ENCODE data around the gene DTHD1.

The DTHD1 gene

DNA sequence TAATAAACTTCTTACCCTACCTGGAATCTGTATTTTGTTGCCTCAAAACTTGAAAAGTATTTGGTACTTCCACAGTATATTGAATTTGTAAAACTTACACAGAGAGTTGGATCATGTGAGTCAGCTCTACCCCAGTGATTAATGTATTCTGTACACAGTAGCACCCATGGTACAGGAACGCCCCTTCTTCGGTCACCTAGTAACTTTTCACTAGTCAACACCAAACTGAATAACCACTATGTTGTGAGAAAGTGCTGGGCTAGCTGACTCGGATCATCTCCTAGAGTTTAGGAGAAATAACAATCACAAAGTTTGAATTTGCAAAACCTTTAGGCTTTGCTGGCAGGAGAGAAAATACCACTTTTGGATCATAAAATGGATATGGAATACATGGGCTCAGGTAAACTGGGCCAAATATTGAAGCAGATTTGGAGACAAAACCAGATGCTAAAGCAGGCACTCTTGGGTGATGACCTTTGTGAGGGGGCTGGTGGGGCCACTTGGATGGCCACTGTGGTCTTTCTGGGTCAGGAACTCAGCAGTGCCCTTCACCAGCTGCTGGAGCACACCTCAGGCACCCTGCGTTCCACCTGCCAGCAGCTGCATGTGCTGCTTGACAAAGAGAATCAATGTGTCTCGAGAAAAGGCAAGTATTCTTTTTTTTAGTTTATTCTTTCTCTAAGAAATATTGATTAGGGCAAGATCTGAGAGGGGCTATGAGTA is at the start of gene DTHD1:
TSS of gene DTHD1 (plus strand) at position 233 of the 723 bp plus-strand sequence. CDS start at position 376, 143 bp downstream.
- peak; percentile 84 for DNase-seq

DNA sequence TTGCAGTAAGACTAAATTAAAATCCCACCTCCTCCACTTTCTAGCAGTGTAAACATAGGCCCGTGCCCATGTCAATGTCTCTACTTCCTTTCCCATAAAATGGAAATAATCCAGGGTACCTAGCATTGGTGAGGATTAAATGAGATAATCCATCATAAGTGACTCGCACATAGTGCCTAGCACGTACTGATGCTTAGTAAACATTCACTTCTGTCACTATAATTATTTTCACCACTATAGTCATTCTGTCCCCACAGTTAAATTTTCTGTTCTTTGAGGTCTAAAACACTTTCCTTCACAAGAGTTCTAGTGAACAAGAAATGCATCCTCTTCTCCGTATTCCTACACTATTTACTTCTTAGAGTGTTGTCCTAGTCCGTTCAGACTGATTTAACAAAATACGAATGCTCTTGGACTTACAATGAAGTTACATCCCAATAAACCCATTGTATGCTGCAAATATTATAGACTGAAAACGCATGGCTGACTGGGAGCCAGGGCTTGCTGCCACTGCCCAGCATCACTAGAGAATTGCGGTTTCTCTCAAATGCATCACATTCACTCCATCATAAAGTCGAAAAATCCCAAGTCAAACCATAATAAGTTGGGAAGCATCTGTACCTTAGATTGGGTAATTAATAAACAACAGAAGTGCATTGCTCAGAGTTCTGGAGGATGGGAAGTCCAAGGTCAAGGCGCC is 47.7 kb upstream of the DTHD1 start:
- no peak for DNase-seq

DNA sequence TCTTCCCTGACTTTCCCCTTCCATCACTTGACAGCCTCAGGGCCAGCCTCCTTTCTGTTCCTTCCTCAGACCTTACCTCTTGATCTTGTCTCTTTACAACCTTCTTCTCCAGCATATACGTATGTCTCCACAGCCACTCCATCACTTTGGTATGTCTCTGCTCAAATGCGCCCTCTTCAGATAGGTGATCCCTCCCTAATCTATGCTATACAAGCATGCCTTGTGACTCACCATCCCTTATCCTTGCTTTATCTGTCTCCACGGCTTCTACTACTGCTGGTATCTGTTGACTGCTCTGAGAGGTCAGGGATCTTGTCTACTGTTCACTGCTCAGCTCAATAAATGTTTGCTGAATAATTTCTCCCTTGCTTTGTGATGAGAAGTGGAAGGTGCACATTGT is 46.1 kb upstream of the DTHD1 start:
- no peak for DNase-seq

DNA sequence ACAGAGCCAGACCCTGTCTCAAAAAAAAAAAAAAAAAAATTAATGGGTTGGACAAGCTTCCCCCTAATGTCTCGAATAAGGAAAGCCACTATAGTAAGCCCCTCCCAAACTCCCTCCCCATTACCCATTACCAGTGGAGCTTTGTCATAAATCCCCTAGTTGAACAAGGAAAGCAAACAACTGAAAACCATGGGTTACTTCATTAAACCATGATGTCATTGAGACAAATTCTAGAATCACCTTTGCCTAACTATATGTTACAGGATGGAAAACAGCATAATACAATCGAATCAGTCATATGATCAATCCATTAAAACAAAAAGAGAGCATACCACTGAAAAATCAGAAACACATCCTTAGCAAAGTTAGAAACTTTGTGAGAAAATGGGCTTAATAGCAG is 45.3 kb upstream of the DTHD1 start:
- DNase-seq, result no peak

DNA sequence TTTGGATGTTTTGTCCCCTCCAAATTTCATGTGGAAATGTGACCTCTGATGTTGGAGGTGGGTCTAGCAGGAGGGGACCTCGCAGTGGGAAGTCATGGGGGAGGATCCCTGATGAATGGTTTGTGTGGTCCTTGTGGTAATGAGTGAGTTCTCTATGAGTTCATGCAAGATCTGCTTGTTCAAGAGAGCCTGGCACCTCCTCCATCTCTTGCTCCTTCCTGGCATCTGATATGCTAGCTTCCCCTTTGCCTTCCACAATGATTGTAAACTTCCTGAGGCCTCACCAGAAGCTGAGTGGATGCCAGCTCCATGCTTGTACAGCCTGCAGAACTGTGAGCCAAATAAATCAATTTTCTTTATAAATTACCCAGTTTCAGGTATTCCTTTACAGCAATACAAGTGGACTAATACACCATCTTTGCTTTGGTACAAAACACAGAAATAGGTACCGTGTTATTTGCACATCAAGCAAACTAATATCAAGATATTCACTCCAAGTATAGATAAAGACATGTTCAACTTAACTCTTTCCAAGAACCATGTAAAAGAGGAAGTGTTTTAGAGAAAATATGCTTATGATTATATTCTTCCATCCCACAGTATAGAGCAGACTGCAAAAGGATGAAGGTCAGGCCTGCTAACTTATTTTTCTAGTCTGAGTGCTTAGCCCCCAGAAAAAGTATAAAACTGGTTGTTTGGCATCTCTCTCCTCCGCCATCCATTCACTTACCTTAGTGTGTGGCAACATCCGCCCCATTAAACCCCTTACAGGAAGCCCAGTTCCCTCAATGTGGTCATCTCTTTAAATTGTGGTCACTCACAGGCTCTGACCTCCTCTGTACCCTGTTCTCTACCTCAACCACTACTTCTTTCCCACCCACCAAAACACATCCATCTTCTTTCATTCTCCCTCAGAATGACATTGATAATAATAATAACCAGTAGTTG is 43.8 kb upstream of the DTHD1 start:
- no peak for DNase-seq

DNA sequence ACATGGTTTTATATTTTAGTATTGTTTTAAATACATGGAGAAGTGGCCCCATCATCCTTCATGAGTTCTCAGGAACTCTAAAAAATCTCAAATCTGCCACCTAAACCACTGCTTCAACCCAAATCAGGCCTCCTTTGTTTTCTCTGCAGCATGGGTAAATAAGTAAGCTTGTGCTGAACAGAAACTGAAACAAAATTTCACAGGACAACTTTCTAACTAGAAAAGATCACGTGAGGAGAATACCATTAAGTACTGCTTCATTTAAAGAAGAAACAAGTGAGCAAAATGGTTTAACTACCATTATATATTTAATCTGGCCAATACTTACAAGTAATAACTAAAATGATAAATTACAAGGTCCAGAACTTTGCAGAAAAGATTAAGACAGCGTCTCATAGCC is 39.6 kb upstream of the DTHD1 start:
- peak; percentile 81 for DNase-seq

DNA sequence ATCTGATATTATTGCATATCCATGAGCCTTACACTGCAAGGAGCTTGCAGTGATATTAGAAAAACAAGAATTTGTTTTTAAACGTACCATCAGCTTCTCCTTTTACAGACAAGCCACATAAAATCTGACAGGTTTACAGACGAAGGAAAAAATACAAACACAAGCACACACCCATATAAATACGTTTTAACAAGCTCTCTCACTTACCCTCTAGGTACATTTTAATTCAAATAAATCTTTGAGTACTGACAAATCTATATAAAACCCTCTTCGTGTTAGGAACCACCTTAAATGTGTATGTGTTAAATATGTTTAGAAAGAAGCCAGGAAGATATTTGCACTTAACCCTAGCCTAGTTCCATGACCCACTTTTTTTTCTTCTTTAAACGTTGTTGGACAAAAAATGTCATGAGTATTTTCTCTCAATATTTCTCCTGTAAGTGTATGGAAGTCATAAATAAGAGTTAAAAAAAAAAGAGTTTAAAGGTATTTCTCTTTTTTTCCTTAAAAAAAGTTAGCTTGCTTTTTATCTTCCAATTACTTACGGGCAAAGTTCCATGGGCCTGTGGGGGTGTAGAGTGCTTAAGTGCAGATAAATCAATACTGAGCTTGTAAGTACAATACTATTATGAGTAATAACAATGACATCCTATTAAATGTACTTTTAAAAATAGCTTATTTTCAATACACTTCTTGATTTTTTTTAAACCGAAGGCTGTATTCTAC is 38.6 kb upstream of the DTHD1 start:
- DNase-seq, result no peak

DNA sequence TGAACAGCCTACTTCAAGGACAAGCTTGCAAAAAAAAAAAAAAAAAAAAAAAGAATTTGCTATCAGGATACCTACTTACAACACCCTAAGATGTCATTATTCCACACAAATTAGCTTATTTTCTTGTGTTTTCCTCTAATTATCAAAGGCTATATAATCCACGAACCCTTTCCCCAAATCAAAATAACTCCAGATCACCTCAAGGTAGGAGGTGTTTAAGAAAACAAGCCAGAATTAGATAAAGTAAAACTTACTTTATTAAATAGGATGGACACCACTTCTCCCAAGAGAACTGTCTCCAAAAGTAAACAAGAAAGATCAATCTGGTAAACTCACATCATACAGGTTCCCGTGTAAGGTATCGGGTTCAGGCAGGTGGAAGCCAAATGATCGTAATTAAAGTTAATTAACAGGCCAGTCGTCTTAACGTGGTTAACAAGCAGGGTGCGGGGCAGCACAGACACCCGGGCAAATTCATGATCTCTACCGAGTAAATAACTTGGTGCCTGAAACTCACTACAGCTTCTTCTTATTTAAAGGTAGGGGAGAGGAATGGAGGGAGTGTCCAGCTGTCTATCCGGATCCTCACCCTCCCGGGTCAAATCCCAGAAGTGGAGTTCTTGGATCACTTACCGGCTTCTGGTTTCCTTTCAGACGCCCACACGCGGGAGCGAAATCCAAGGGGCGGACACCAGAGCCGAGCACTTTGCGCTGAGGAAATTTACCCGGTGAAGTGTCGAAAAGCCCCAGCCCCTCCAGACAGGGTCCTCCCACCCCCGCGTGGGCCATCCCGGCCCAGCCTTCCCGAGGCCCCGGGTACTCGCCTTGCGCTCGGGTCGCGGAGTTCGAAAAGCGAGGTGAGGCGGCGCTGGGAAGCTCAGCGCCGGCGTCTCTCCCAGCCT is 37.8 kb upstream of the DTHD1 start:
- DNase-seq, result peak; percentile 43

DNA sequence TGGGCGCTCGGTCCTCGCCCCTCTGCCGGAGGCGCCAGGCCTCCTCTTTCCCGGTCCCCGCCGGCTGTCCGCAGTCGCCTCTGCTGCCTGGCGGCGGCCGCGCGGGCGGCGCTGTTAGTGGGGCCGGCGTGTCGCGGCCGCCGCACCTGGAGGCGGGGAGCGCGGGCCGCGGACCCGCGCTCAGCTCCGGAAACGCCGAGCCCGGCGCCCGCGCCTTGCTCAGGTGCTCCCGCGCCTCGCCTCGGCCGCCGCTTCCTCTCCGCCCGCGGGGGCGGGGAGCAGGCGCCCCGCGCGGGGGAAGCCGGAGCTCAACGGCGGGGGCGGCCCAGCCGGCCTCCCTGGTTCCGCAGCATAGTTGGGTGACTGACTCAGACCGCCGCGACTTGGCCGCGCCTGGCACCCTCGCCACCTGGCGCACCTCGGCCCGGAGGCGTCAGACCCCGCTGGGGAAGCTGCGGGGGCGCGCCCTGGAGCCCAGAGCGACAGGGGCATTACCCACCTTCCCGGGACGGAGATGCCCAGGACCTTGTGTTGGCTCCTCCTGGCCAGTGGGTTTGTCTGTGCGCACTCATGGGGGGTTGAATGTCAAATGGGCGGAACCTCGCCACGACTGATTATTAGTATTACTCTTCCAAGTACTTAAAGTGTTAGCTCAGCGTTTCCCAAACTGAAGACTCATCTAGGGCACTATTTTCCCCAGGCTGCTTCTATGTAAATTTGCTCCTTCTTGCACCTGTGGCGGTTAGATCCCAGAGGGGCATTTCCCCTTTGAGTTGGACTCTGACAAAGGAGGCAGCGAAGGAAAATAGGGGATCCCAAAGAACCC is 36.9 kb upstream of the DTHD1 start, which contains the start of gene ARAP2:
TSS of gene ARAP2 (minus strand) at position 258 of the 826 bp plus-strand sequence. CDS start 15,028 bp downstream, outside the sequence.
- peak; percentile 80 for DNase-seq

DNA sequence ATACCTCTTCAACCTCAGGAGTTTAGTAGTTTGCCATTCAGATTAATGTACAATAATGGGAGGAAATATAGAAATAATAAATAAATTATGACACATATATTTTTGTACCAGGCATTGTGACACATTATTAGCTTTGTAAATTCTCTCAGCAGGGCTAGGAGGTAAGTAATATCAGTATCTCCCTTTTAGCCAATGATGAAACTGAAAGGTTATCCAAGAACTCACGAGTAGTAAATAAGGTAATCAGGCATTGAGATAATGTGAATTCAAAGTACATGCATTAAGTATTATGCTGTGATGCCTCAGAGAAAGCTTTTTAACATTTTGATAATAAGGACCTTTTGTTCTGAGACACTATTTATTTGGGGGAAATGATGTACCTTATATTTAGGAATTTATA is 31.8 kb upstream of the DTHD1 start:
- no peak for DNase-seq

DNA sequence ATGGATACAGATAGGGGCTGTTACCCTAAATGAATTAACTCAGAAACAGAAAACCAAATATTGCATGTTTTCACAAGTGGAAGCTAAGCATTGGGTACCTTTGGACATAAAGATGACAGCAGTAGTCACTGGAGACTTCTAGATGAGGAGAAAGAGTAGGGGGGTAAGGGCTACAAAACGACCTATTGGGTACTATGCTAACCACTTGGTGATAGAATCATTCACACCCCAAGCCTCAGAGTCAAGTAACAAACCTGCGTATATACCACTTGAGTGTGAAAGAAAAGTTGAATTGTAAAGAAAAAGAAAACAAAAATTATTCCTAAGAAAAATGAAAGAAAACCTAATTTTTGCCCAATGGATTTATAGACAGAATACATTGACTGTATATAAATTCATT is 29.4 kb upstream of the DTHD1 start:
- peak; percentile 29 for DNase-seq

DNA sequence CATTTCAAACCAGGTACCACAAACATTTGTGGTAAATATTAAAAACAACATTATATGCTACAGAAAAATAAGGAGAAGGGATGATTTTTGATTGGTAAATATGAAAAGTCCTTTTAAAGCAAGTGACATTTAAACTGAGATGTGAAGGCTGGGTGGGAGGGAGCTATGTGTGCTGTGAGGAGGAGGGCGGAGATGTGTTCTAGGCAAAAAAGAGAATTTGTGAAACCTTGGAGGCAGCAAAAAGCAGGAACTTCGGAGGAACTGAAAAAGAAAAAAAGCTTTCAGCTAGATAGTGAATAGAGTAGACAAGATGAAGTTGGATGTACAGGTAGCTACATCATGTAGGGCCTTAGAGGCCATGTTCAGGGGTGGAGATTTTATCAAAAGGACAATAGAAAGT is 27.0 kb upstream of the DTHD1 start:
- DNase-seq, result no peak

DNA sequence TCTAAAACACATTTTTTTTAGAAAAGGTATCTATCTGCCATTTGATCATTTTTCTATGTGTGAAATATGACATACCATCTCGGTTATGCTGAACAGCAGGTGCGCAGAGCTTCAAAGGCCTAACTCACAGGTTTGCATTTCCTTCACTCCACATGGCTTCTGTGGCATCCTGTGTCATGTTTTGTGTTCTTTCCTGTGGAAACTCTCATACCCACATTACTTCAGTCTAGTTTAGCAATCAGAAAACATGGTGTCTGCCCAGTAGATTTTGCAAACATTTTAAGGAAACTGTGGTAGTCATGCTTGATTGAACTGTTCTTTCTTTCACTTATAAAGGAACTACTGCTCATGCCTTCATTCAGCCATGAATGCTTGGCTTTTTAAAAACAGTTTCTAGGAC is 25.8 kb upstream of the DTHD1 start:
- DNase-seq, result peak; percentile 92

DNA sequence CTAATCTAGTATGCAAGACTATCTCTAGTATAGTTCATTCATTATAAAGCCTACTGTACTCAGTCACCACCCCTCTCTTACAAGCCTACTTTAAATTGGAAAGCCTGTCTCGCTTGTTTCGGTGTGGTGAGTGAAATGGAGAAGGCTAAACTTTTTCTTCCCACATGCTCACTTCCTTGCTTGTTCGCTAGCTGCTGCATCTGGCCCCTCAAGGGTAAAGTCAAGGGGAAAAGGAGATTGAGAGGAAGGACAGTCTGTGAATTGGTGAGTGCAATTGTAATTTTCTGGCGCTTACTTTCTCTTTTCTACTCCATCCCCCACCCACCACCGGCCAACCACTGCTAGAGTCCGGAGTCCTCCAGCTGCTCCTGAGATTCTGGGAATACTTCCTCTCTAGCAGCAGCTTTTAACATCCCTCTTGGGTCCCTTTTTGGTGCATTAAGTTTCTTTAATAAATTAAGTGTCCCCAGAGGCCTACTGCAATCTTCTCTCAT is 25.0 kb upstream of the DTHD1 start:
- DNase-seq, result no peak

DNA sequence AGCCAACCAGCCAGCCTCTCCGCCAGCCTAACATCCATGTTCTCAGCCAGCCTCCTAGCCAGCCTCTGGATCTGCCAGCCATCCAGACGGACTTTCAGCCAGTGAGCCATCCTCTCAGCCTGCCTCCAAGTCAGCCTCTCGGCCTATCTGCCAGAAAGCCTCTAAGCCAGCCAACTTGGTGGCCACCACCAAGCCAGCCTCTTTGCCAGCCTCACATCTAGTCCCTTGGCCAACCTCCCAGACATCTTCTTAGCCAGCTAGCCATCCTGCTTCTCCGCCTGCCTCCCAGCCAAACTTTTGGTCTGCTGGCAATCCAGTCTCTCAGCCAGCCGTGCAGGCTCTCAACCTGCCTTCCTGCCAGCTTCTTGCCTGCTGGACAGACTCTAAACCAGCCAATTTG is 20.7 kb upstream of the DTHD1 start:
- no peak for DNase-seq

DNA sequence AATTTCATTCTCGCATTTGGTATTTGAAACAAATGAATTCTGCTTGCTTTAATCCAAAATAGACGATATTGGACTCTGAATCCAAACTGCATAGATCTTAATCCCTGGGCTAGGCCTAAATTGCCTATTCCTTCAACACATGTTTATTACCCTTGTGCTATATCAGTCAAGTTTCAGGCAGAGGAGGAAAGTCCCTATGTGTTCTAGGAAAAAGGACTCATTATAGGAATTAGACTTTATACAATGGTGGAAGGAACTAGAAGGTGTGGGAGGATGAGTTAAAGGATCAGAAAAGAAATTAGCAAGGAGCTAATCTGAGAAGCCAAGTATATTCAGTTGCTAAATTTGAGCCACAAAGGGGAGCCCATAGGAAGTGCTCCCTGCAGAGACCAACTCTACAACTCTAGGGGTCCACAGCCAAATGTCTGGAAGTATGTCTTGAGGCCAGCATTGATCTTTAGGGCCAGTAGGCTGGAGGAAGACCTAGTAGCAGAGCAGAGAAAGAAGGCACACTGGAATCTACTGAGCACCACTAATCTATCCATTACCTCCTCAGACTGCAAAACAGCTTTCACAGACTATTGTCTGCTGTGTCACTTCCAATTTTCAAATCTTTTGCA is 17.1 kb upstream of the DTHD1 start:
- no peak for DNase-seq

DNA sequence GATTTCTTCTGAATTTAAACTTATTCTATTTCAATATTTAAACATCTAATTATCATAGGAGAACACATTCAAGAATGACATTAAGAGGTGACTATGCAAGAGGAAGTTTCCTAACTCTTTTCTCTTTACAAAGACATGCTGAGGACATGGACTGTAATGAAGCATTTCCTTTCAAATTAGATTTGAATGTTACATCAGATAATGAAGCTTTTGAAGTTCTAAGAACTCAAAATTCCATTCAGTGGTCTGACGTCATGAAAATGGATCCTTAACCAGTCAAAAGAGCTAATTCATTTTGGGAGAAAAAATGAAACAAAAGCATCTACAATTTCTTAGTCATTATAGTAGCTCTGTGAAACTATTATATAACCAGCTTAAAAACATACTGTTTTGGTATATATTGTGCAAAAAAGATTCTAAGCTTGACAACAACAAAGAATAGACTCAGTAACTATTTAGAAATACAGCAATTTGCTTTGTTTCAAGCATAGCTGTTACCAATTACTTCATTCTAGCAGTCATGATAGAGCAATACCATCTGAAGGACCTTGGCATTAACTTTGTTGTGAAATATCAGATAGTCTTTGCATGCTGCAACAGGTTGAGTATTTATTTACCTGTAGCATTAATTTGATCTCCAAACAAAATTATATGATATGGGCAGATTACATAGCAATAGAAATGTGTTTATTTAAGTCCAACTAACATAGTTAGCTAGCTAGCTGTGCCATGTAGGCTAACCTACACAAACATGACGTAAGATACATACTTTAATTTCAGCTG is 13.7 kb upstream of the DTHD1 start:
- DNase-seq, result no peak

DNA sequence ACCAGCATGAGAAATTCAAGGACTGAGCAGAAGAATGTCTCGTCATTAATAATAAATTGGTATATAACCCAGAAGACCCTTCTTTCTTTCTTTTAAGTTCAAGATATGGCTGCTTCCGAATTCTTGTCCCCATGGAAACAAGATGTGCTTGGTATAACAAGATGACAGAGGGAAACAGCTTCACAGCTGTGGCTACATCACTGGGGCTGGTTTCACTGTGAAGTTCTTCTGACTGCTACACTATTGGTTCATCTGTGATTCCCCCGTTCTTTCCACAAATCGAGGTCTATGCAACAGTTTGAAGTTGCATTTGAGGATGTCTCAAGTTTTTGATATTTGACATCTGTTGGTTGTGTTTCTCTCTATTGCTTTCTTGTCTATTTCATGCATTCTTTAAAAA is 12.3 kb upstream of the DTHD1 start:
- DNase-seq, result peak; percentile 86

DNA sequence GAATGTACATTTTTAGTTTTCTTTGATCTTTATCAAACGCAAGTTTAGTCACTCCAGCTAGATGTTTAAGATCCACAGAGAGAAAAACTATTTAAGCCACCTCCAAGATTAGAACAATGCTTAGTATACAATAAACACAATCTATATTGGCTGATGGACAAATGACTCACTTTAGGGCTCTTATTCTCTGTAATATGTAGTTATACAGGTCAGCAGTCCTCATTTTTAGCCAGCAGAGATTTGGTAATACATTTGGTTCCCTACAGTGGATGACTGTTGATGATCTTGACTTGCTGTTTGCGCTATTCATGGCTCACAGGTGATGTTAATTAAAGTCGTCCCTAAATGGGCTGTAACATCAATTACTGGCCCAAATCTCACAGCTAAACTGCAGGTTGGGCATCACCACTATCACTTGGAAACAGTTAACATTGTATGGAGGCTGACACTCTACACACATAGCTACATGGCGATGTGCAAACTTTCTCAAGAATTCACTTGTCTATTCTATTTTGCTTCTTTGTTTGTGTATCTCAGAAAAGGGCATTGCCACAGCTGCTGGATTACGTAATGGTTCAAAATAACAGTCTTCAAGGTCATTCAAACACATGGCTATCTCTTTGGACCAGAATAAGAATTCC is 11.8 kb upstream of the DTHD1 start:
- DNase-seq, result no peak

Data from CD4-positive, alpha-beta T cell treated with Interleukin-4 for 4 hours (primary cell).